ENCODE results near the gene ARHGEF3. TPM values are rescaled to one million over a fixed set of nuclear protein-coding genes. Genes with fewer than 3 reads are reported as not detected.

ARHGEF3 gene
- total RNA-seq, 1 donor from 2014 or later: 19.0 TPM

DNA sequence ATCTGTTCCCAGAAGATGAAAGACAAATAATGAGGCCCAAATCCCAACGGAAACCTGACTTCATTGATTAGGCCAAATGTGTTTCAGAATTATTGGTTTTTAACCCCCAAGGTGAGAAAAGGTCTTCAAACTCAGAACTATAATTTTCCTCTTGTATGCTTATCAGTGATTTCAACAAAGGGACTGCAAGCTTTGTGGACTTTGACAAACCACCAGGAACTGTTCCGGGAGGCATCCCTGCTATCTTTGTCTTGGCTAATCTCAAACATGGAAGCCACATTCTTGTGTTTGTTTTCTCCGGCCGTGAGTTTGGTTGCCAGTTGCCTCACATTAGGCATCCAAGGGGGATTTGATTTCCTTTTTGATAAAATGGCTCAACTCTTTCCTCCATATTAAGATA, 19.5 kb downstream of the ARHGEF3 start:
- DNase-seq (ENCODE audit: missing footprints): no peak
- intact Hi-C loops (cut with DNase I): no loop called here
- no peak for ATAC-seq

DNA sequence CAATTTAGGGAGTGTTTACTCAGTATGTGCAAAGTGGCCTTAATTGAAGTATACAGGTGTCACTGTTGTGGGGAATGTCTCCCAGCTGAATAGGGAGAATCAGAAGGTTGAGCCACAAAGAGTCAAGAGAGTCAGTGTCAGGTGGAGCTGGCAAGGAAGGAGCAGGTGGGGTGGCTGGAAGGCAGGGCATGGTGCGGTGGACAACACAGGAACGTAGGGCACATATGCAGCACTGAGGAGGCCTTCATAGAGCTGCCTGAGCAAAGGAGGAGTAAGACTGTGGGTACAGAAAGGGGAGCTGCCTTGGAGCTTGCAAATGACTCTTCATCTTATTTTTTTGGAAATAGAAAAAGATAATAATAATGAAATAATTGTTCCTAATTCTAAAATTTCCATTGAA, 20.0 kb downstream of the ARHGEF3 start:
- ATAC-seq (no peak), DNase-seq (ENCODE audit: missing footprints) (no peak)
- intact Hi-C loops (cut with DNase I): no loop called here

- no peak for DNase-seq (ENCODE audit: missing footprints)
- intact Hi-C loops (cut with DNase I): no loop called here
- ATAC-seq: no peak
Observed at GRCh38 chr3:56780936-56781335, 20.8 kb downstream of the ARHGEF3 start.

- no peak for ATAC-seq
- intact Hi-C loops (cut with DNase I): no loop called here
- DNase-seq (ENCODE audit: missing footprints): no peak
Observed at GRCh38 chr3:56778893-56779292, 22.9 kb downstream of the ARHGEF3 start.

DNA sequence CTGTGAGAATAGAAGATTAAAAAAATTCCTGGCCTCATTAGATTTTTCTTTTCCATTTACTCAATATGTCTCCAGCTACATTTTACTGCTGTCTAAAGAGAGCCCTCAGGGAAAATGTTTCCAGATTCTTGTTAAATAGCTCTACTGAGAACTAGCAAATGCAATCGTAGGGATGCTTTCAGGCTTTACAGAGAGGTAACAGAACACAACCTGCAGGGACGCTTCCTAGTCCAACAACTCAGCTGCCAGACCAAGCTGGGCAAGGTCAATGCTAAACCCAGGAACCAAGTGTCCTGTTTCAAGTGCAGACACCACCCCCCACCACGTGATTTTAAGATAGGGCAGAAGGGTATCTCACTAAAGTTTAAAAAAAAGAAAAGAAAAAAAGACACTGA, 25.2 kb downstream of the ARHGEF3 start:
- DNase-seq (ENCODE audit: missing footprints) (no peak), ATAC-seq (no peak)
- intact Hi-C loops (cut with DNase I): no loop called here

DNA sequence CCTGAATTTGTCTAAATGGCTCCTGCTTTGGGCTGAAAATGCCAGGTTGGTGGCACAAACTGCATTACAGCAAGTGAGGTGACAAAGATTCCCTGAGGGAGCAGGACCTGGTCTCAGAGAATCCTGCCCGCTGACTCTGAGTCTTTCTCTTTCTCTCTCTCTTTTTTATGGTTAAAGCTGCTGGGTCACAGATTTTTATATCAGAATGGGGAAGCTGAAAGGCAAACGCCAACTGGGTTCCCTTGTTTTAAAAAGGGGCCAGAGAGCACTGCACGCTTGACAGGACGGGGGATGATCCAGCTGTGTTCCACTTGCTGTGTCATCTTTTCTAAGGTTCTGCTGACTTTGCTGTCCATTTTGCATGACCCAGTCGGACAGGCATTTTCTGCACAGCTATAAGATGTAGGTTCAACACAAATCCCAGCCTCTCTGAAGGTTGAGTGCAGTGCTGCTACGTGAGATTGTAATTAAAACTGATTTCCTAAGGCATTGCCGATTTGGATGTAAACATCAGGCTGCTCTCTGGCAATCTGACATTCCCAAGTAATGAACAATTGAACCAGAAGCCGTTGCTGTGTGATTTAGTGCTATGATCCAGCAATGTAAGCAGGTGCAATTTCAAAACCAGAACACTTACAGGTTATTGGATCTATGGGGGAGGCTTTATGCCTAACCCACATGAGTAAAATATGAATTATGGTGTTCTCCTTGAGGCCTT, 25.8 kb downstream of the ARHGEF3 start:
- peak; percentile 43 for ATAC-seq
- DNase-seq (ENCODE audit: missing footprints): no peak
- intact Hi-C loops (cut with DNase I): no loop called here

GRCh38 chr3:56775445-56775837, 26.3 kb downstream of the ARHGEF3 start:
- intact Hi-C loops (cut with DNase I): no loop called here
- DNase-seq (ENCODE audit: missing footprints) (no peak), ATAC-seq (peak; percentile 17)

- intact Hi-C loops (cut with DNase I): no loop called here
- ATAC-seq (no peak), DNase-seq (ENCODE audit: missing footprints) (no peak)
Observed at GRCh38 chr3:56773986-56774385, 27.8 kb downstream of the ARHGEF3 start.

DNA sequence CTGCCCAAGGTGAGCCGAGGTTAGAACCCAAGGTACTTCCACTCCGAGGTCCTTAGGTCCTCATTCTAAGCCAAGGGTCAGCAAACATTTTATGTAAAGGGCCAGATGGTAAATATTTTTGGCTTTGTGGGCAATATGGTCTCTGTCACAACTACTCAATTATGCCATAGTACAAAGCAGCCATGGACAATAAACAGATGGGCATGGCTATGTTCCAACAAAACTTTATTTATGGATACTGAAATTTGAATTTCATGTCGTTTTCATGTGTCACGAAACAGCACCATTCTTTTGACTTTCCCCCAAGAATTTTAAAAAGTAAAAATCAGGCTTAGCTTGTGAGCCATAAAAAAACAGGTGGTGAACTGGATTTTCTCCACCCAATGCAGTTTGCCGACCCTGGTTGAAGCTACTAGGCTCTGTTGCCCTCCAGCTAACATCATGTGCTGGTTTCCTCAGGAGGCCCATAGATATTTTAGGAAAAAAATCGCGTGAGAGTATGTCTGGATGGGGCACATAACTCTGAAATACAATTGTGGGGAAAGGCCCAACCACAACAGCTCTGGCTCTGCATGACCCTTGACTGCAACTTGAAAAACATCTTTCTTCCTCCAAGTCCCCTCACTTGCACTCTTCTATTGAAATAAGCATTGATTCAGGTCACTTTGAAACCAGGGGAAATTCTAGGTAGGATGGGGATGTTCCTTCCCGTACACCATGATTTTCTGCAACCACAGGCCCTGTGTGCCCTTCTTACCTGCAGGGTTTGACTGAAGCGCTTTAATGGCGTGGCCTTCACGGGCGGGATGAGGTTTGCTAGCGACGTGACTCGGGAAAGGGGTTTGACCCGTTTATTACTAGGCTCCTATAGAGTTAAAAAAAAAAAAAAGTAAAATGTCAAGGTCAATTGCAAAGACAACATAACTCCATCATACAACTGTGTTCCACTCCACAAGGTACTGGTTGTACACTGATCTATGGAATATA, 28.5 kb downstream of the ARHGEF3 start:
- ATAC-seq (no peak), DNase-seq (ENCODE audit: missing footprints) (no peak)
- intact Hi-C loops (cut with DNase I): no loop called here

DNA sequence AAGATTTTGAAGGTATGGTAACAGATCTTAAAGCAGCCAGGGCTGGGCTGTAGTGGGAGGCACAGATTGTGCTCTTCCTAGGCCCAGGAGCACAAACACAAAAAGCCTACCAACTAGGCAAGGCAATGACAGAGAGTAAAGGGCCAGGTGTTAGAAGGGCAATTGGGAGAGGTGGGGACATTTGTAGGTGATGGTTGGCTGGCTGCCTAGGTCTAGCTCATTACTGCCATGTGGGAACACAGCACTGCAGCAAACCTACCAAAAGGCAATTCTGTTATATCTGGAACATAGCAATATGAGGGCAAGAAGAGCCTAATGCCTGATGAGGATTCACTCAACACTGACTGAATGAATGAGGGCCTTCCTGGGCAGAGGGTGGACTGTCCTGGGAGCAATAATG, 30.4 kb downstream of the ARHGEF3 start:
- ATAC-seq: no peak
- intact Hi-C loops (cut with DNase I): no loop called here
- DNase-seq (ENCODE audit: missing footprints): no peak

DNA sequence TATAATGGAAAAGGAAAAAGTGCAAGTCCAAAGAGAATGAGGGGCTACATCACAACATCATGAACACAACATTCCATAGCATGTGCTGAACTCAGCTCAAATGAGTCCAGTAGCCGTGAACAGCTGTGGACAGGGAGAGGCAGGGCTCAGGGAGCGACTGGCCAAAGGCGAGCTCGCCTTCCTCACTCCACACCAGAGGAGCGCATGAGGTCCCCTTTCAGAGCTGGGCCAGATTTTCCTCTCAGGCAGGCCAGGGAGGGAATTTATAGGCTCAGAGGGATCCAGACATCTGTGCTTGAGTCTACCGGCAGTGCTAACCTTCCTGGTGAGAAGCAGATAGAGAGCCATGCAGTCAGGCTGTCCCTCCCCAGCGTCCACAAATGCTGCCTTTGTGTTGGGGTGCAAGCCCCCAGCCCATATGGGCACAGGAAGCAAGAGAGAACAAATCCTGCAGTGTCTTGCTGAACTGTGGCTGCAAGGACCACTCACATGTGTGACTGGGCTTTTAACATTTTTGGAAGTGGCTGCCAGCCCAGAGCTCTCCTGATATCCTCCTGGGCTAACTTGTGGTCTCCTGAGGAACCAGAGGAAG, 32.5 kb downstream of the ARHGEF3 start:
- ATAC-seq: peak; percentile 76
- intact Hi-C loops (cut with DNase I): no loop called here
- no peak for DNase-seq (ENCODE audit: missing footprints)

DNA sequence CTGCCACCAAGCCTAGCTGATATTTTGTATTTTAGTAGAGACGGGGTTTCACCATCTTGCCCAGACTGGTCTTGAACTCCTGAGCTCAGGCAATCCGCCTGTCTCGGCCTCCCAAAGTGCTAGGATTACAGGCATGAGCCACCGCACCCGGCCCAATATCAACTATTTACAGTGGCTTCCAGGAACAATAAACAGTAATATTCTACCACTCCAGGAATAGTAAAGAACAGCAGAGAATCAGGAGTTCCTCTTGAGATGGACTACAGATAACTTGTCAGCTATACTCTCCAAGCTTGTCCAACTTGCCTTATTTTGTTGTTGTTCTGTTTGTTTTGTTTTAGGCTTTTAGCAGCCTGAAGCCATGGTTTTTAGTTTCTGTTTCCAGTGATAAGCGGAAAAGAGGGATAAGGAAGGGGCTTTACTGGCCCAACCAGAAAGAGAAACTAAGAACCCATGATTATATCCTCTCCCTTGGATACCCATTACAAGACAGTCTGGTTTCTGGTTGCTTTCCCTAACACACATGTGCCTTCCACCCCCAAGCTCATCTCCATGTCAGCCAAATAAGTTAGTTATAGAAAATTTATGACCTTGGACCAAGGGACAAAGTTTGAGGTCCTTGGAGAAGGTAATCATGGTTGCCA, 36.7 kb downstream of the ARHGEF3 start:
- ATAC-seq (no peak), DNase-seq (ENCODE audit: missing footprints) (no peak)
- intact Hi-C loops (cut with DNase I): no loop called here

DNA sequence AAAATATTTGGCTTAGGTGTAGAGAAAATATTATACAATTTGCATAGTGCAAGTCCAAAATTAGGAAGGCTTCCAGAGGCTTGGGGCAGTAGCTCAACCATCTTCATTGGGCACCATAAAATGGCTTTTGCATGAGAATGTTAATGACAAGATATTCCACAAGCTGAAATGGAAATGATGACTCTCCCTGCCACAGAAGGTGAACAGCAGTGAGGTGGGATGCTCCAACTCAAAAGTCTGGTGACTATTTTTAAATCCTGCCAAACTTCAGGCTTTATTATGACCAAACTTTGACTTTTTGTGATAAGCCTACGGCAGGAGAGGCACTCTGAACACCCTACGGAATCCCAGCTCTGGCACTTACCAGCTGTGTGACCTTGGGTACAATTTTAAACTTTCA, 37.6 kb downstream of the ARHGEF3 start:
- DNase-seq (ENCODE audit: missing footprints) (no peak), ATAC-seq (no peak)
- intact Hi-C loops (cut with DNase I): no loop called here

GRCh38 chr3:56763233-56763632, 38.5 kb downstream of the ARHGEF3 start:
- DNase-seq (ENCODE audit: missing footprints): no peak
- ATAC-seq: no peak
- intact Hi-C loops (cut with DNase I): no loop called here

DNA sequence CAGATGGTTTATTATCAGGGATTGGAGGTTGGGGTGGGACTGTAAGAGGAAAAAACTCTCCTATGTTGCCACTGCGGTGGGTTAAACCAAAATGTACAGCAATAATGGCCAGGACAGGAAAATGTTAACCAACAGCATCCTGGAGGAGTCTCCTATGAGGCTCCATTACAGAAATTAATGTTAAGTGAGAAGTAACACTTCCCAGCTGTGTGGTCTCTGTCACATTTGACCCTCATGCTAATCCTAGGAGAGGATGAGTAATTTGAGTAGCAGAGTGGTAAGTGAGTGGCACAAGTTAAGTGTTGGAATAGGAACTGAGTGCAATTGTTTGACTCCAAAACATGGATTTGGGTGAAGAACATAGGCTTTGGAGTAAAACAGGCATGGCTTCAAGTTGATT, 39.0 kb downstream of the ARHGEF3 start:
- intact Hi-C loops (cut with DNase I): no loop called here
- ATAC-seq: no peak
- DNase-seq (ENCODE audit: missing footprints): no peak

DNA sequence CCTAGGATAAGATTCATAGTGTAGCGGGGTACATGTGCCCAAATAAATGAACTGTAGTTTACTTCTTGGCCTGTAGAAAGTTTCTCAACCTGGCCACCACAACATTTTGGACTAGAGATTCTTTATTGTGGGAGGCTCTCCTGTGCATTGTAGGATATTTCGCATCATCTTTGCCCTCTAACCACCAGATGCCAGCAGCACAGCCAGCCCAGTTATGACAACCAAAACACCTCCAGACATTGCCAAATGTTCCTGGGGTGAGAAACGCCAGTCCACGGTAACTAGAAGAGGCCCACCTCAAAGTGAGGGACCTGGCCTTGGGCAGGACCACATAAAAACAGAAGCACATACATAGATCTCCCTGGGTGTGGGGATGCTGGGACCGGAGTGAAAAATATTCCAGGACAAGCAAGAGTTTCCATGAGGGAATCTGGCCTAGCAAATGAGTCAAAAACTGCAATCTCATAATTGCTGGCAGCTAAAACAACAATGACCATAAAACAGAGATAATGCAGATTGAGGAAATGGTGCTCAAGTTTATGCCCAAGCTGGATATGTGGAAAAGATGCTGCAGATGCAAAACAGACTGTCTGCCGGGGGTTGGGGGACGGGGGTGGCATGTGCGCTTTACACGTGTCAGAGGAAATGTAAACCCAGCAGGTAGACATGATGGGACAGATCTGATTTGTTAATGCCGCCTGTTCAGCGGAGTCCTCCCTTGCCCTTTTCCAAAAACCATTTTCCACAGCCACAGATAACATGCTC, 39.7 kb downstream of the ARHGEF3 start:
- ATAC-seq (no peak), DNase-seq (ENCODE audit: missing footprints) (no peak)
- intact Hi-C loops (cut with DNase I): no loop called here

DNA sequence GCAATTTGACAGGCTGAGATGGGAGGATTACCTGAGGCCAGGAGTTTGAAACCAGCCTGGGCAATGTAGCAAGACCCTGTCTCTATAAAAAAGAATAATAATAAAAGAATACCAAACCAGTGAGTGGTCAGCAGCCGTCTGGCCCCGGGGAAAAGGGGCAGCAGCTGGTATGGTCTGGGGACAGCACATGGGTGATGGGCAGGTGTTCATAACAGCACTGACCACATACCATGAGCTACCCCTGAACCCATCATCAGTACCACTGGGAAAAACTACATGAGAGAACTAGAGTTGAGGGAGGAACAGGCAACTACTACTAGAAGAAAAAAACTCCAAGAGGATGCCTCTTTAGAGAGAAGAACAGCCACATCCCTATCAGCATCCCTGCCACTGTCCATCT, 40.7 kb downstream of the ARHGEF3 start:
- intact Hi-C loops (cut with DNase I): no loop called here
- no peak for DNase-seq (ENCODE audit: missing footprints)
- peak; percentile 44 for ATAC-seq

DNA sequence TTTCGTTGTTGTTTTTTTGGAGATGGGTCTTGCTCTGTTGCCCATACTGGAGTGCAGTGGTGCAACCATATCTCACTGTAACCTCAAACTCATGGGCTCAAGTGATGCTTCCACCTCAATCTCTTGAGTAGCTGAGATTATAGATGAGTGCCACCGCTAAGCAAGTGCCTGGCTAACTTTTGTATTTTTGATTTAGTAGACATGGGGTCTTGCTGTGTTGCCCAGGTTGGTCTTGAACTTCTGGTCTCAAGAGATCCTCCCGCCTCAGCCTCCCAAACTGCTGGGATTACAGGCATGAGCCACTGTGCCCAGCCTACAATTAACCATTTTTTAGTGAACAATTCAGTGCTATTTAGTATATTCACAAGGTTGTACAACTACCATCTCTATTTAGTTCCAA, 42.2 kb downstream of the ARHGEF3 start:
- ATAC-seq (no peak), DNase-seq (ENCODE audit: missing footprints) (no peak)
- intact Hi-C loops (cut with DNase I): no loop called here

GRCh38 chr3:56758539-56758981, 43.2 kb downstream of the ARHGEF3 start:
- DNase-seq (ENCODE audit: missing footprints): no peak
- no peak for ATAC-seq
- intact Hi-C loops (cut with DNase I): no loop called here

Measured in Right ventricle myocardium inferior (tissue), 1 donor.